Mesodermal cell (in vitro differentiated cells): Measurements from ENCODE around the gene LIPG.
"Not testable (repeated sequence)": the region's sequence is repeated elsewhere in the genome, so short reads cannot be mapped to it uniquely, and the experiment has no call there.

Experiments
- H3K27ac ChIP-seq: 2 replicates; pipeline ENCODE4 v1.7.0; 2013; ENCODE audit warnings: mild to moderate bottlenecking, low read depth, low read length, moderate library complexity; ENCODE audit not compliant: severe bottlenecking
- H3K36me3 ChIP-seq: 2 replicates; pipeline ENCODE4 v1.7.1; 2013; ENCODE audit warnings: mild to moderate bottlenecking, low read length, moderate library complexity; ENCODE audit not compliant: control insufficient read depth, insufficient read depth
- H3K4me1 ChIP-seq: one replicate; pipeline ENCODE4 v1.7.1; 2013; ENCODE audit warnings: mild to moderate bottlenecking, low read length; ENCODE audit not compliant: insufficient read depth, control insufficient read depth, poor library complexity, severe bottlenecking
- H3K4me3 ChIP-seq: 2 replicates; pipeline ENCODE4 v1.7.0; 2013; ENCODE audit warnings: low read length, control low read depth, mild to moderate bottlenecking; ENCODE audit not compliant: insufficient read depth, poor library complexity, severe bottlenecking; ENCODE audit errors: extremely low read depth
- H3K9me3 ChIP-seq: 2 replicates; pipeline ENCODE4 v1.7.1; 2013; ENCODE audit warnings: mild to moderate bottlenecking, low read length, moderate library complexity; ENCODE audit not compliant: control insufficient read depth
- WGBS, 2 experiments: methylation state at CpG; one replicate each; pipeline ENCODE4 v1.1.5; 2013; ENCODE audit warnings: missing lambda C conversion rate in 2 of 2; ENCODE audit not compliant: insufficient coverage in 2 of 2; 5-methylcytosine and 5-hydroxymethylcytosine counted together

LIPG gene

DNA sequence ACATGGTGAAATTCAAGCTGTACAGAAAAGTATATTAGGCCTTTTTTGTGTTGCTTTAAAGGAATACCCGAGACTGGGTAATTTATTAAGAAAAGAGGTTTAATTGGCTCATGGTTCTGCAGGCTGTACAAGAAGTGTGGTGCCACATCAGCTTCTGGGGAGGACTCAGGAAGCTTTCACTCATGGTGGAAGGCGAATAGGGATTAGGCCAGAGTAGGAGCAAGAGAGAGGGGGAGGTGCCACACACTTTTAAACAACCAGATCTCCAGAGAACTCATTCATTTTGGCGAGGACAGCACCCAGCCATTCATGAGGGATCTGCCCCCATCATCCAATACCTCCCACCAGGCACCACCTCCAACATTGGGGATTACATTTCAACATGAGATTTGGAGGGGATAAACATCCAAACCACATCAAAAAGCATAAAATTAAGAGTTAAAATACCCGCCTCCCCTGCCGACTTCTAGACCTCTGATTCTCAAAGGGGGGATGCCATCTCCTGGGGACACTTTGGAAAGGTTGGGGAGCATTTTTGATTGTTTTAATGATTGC is 15.1 kb upstream of the LIPG start:
- Histone ChIP-seq H3K4me3 (no peak overlapping the region), H3K36me3 (no peaks in the 10 kb centered on the region), H3K9me3 (no peaks in the 10 kb centered on the region), H3K4me1 (peaks cover 4% of the 10 kb centered on the region), H3K27ac (no peak overlapping the region)
- 50 to 94% methylated on average over 1 to 2 of the region's 5 CpGs for WGBS, 2 experiments

DNA sequence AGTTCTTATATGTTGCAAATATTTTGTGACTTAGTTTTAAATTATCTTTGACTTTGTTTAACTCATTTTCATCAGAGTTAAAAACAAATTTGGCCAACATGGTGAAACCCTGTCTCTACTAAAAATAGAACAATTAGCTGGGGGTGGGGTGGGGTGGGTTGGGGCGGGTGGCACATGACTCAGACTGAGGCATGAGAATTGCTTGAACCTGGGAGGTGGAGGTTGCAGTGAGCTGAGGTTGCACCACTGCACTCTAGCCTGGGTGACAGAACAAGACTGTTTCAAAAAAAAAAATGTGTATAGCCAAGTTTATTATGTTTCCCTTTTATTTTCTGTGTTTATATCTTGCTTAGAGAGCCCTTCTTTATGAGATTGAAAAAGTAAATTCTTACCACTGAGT is 14.2 kb upstream of the LIPG start:
- no peak overlapping the region for H3K4me3 ChIP-seq
- H3K36me3 ChIP-seq: no peaks in the 10 kb centered on the region
- H3K27ac ChIP-seq: peak overlapping the region; percentile 60
- H3K4me1 ChIP-seq: peaks cover 4% of the 10 kb centered on the region
- peaks cover 7% of the 10 kb centered on the region for H3K9me3 ChIP-seq
- no CpG with 5 or more reads among the region's 1 CpG for WGBS, 2 experiments

DNA sequence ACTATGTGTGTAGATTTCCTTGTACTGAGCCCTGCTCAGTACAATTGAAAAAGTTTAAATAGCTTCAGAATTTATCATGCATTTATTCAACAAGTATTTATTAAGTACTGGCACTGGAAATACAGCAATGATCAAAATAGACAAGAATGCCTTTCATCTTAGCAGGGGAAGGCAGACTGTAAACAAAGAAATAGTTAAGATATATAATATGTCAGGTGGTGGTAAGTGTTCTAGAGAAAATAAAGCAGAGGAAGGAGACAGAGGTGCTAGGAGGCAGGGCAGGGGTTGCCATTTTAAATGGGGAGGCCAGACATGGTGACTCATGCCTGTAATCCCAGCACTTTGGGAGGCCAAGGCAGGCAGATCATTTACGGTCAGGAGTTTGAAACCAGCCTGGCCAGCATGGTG is 13.6 kb upstream of the LIPG start:
- H3K36me3 ChIP-seq: no peaks in the 10 kb centered on the region
- peaks cover 12% of the 10 kb centered on the region for H3K9me3 ChIP-seq
- 75 to 83% methylated on average over 1 of the region's 1 CpG for WGBS, 2 experiments
- H3K27ac ChIP-seq: peak overlapping the region; percentile 60
- H3K4me1 ChIP-seq: peaks cover 4% of the 10 kb centered on the region
- H3K4me3 ChIP-seq: no peak overlapping the region

DNA sequence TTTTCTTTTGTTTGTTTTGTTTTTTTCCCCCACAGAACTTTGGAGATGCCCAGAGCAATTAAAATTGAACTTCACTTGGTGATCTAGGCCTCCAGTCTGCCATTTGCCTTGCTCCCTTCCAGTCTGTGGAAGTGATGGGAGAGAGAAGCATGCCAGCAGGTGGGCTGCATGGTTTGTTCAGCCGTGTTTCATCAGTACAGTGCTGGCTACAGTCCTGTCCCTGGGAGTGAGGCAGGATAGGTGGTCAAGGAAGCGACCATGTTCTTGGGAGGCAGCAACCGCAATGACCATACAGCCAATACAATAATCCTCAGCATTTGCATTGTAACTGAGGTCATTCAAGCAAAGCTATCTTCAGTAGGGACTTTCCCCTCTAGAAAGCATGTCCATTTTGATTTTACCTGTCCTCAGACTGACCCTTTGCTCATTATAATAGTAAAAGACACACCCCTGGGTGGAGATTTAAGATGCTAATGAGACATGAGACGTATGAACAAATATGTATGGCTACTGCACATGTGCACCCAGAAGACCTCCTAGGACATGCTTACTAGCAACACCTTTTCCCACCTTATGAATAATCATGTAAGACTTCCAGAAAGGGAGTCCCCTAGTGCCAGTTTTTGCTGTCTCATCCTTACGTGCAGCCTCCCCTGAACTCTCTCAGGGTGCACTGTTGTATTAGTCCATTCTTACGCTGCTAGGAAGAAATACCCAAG is 11.1 kb upstream of the LIPG start:
- Histone ChIP-seq H3K9me3 (peaks cover 12% of the 10 kb centered on the region), H3K4me3 (no peak overlapping the region), H3K4me1 (peaks cover 4% of the 10 kb centered on the region), H3K27ac (no peak overlapping the region), H3K36me3 (no peaks in the 10 kb centered on the region)
- 88 to 89% methylated on average over 3 to 4 of the region's 6 CpGs for WGBS, 2 experiments

DNA sequence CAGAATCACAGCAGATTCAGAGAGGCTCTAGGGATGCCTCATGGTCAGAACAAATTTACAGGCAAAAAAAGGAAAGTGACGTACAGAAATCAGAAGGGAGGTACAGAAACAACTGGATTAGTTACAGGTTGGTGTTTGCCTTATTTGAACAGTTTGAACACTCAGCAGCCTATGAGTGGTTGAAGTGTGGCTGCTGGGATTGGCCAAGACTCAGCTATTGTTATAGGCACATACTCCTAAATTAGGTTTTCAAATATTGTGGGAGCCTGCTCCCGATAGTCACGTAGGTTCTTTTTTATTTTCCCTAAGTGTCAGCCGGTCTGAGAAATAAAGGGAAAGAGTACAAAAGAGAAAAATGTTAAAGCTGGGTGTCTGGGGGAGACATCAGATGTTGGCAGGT is 8.9 kb upstream of the LIPG start:
- Histone ChIP-seq H3K4me1 (peaks cover 4% of the 10 kb centered on the region), H3K4me3 (no peak overlapping the region), H3K36me3 (no peaks in the 10 kb centered on the region), H3K27ac (no peak overlapping the region), H3K9me3 (peaks cover 12% of the 10 kb centered on the region)
- WGBS, 2 experiments: 94 to 96% methylated on average over 3 to 4 of the region's 4 CpGs

DNA sequence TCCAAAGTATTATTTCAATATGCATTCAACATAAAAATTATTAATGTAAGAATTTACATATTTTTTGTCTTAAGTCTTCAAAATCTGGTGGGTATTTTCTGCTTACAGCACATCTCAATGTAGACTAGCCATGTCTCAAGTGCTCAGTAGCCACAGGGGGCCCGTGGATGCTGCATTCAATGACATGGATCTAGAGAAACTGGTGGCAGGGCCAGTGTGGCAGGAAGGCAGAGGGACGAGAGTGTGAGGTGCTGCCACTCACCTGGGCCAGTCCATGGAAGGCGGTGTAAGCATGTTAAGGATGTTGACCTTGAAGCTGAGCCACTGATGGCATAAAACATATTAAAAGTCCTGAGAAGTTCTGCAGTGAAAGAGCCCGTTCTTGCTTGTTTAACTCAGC is 6.2 kb upstream of the LIPG start:
- H3K4me3 ChIP-seq: no peak overlapping the region
- WGBS, 2 experiments: 83 to 97% methylated on average over 2 to 3 of the region's 4 CpGs
- H3K36me3 ChIP-seq: no peaks in the 10 kb centered on the region
- H3K9me3 ChIP-seq: peaks cover 12% of the 10 kb centered on the region
- no peak overlapping the region for H3K27ac ChIP-seq
- H3K4me1 ChIP-seq: no peaks in the 10 kb centered on the region

DNA sequence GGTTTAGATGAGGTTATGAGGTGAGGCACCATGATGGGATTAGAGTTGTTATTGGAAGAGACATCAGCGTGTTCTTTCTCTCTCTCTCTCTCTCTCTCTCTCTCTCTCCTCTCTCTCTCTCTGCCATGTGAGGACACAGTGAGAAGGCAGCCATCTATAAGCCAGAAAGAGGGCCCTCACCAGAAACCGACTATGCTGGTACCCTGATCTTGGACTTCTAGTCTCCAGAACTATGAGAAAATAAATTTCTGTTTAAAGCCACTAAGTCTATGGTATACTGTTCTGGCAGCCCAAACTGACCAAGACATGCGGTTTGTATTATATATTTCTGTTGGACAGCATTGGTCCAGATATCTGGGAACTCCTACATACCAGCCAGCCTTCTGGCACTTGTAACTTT is 3.5 kb upstream of the LIPG start:
- Histone ChIP-seq H3K9me3 (no peaks in the 10 kb centered on the region), H3K4me3 (no peak overlapping the region), H3K36me3 (no peaks in the 10 kb centered on the region), H3K27ac (no peak overlapping the region), H3K4me1 (no peaks in the 10 kb centered on the region)
- 76% methylated on average over 2 of the region's 3 CpGs; no CpG with 5 or more reads in 1 of the 2 experiments for WGBS, 2 experiments

DNA sequence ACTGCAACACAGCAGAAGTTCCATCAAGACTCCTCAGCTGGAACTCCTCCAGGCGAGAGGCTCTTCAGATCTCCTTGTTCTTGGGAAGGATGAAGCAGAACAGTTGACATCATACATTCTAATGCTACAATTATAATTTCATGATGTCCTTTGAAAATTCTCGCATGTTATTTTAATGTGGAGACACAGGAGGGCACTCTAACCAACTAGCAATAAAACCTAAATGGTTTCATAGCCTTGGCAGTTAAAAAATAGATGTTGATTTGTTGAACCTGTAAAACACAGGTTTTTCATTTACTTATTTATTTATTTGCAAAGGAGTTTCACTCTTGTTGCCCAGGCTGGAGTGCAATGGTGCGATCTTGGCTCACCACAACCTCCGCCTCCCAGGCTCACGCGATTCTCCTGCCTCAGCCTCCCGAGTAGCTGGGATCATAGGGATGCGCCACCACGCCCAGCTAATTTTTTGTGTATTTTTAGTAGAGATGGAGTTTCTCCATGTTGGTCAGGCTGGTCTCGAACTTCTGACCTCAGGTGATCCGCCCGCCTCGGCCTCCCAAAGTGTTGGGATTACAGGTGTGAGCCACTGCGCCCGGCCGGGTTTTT is 2.4 kb upstream of the LIPG start:
- H3K36me3 ChIP-seq, H3K27ac ChIP-seq, H3K4me1 ChIP-seq, H3K9me3 ChIP-seq, H3K4me3 ChIP-seq: not testable (repeated sequence)
- 97 to 98% methylated on average over 8 to 11 of the region's 16 CpGs for WGBS, 2 experiments

DNA sequence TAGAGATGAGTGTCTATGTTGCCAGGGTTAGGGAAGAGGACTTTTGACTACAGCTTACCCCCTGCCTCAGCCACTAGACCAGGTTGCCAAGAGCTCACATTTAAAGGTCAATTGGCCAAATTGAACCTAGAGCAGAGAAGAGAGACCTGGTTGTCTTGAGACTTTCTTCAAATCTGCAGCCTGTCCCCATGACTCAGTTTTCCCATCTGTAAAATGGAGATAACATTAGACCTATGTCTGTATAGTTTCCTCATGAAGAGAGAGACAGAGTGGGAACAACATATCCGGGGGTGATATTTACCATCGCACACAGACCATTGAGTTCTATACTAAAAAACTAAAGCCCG is 1.6 kb upstream of the LIPG start:
- peak overlapping the region; percentile 49 for H3K4me3 ChIP-seq
- H3K27ac ChIP-seq: no peak overlapping the region
- peaks cover 13% of the 10 kb centered on the region for H3K36me3 ChIP-seq
- peaks cover 8% of the 10 kb centered on the region for H3K4me1 ChIP-seq
- H3K9me3 ChIP-seq: no peaks in the 10 kb centered on the region
- WGBS, 2 experiments: 40% methylated on average over 3 of the region's 3 CpGs; no CpG with 5 or more reads in 1 of the 2 experiments

DNA sequence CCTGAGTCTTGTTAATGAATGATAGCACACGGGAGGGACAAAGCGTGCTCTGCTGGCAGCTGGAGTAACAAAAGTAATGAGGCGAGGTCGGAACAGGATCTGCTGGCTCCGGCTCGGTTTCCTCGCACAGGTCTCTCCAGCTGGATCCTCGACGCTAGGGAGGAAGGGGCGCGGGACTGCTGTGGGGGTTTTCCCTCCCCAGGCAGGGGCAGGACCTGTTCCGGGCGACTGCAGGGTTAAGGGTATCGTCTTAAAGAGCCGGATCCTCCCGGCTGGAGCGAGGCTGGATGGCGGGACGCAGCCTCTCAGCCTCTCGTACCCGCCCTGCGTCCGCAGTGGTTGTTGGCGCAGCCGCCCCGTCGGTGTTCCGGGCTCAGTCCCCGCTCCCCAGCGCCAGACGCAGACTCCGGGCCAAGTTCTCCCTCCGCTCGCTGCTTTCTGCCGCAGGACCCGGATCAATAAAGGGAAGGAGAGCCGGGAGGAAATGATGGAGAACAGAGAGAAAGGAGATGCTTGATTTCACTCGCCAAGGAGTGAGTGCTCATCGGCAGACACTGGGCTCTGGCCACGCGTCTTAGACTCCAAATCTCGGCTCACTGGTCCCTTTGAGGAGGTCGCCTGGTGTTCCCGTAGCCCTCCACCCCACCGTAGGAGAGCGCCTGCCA is 1.1 kb upstream of the LIPG start:
- Histone ChIP-seq H3K36me3 (peaks cover 18% of the 10 kb centered on the region), H3K4me3 (peak overlapping the region; percentile 49), H3K27ac (no peak overlapping the region), H3K4me1 (peaks cover 8% of the 10 kb centered on the region), H3K9me3 (no peaks in the 10 kb centered on the region)
- WGBS, 2 experiments: 4 to 5% methylated on average over 27 to 41 of the region's 46 CpGs
